ENCODE data around the gene PSMD12. TPM values are rescaled to one million over a fixed set of nuclear protein-coding genes. Genes with fewer than 3 reads are reported as not detected.

The PSMD12 gene
- total RNA-seq (2021; fragmentation: NEBNext Ultra II Directional; extraction: Animal tissue kit (Norgen Biotek cat#: 25700)), result 10 to 100 TPM; 62.3 to 74.4 (median 73.2) TPM
- long read RNA-seq, full-length matches to known transcripts, result 69 of 89 reads
- long read RNA-seq, partial matches to known transcripts, result 14 of 89 reads
- long read RNA-seq, other reads (novel, unspliced or antisense), result 6 of 89 reads

GRCh38 chr17:67366193-67367157 is at the start of gene PSMD12:
Gene PSMD12, minus strand, starts transcription at chr17:67366577. Its CDS starts 58 bp downstream, at chr17:67366519.
- Mint-ChIP-seq H3K4me3 (peak within 1 kb of the TSS; percentile 97), H3K27me3 (ENCODE audit: insufficient read depth) (no peaks in the 10 kb centered on the region), H3K9me3 (no peaks in the 10 kb centered on the region), H3K4me1 (ENCODE audit: low read depth) (peaks cover 60% of the 10 kb centered on the region), H3K36me3 (ENCODE audit: low read depth) (peaks cover 27% of the 10 kb centered on the region), H3K27ac (peak within 1 kb of the TSS; percentile 95)
- peak; percentile 27; the same call in 1 of the 2 replicates for TF ChIP-seq CTCF (IDR thresholded peaks at IDR 0.05)
- peak; percentile 85 for DNase-seq

GRCh38 chr17:67415291-67415690 is 48.9 kb upstream of the PSMD12 start:
- Mint-ChIP-seq H3K4me1 (ENCODE audit: low read depth) (peaks cover 6% of the 10 kb centered on the region), H3K9me3 (peaks cover 6% of the 10 kb centered on the region; the same call in 1 of the 2 replicates), H3K4me3 (no peak overlapping the region), H3K27me3 (ENCODE audit: insufficient read depth) (peaks cover 2% of the 10 kb centered on the region; the same call in 1 of the 2 replicates), H3K27ac (no peak overlapping the region), H3K36me3 (ENCODE audit: low read depth) (peaks cover 9% of the 10 kb centered on the region; the same call in 1 of the 2 replicates)
- no peak for DNase-seq
- TF ChIP-seq CTCF (IDR thresholded peaks at IDR 0.05), result no peak

GRCh38 chr17:67414559-67414958 is 48.2 kb upstream of the PSMD12 start:
- Mint-ChIP-seq H3K27me3 (ENCODE audit: insufficient read depth) (peaks cover 2% of the 10 kb centered on the region; the same call in 1 of the 2 replicates), H3K9me3 (peaks cover 6% of the 10 kb centered on the region; the same call in 1 of the 2 replicates), H3K4me1 (ENCODE audit: low read depth) (peaks cover 6% of the 10 kb centered on the region)

GRCh38 chr17:67414130-67414529 is 47.8 kb upstream of the PSMD12 start:
- Mint-ChIP-seq H3K27me3 (ENCODE audit: insufficient read depth) (peaks cover 2% of the 10 kb centered on the region; the same call in 1 of the 2 replicates), H3K27ac (no peak overlapping the region), H3K9me3 (peaks cover 6% of the 10 kb centered on the region; the same call in 1 of the 2 replicates), H3K4me3 (no peak overlapping the region), H3K4me1 (ENCODE audit: low read depth) (peaks cover 6% of the 10 kb centered on the region), H3K36me3 (ENCODE audit: low read depth) (peaks cover 9% of the 10 kb centered on the region; the same call in 1 of the 2 replicates)
- no peak for TF ChIP-seq CTCF (IDR thresholded peaks at IDR 0.05)
- no peak for DNase-seq

More at GRCh38 chr17:67414559-67414958, 48.2 kb upstream of the PSMD12 start:
- H3K4me3 Mint-ChIP-seq, result no peak overlapping the region
- DNase-seq, result no peak
- no peak overlapping the region for H3K27ac Mint-ChIP-seq
- H3K36me3 Mint-ChIP-seq (ENCODE audit: low read depth), result peaks cover 9% of the 10 kb centered on the region; the same call in 1 of the 2 replicates
- TF ChIP-seq CTCF (IDR thresholded peaks at IDR 0.05), result no peak

- DNase-seq, result no peak
- Mint-ChIP-seq H3K4me1 (ENCODE audit: low read depth) (peaks cover 9% of the 10 kb centered on the region), H3K27me3 (ENCODE audit: insufficient read depth) (peaks cover 2% of the 10 kb centered on the region; the same call in 1 of the 2 replicates), H3K9me3 (peaks cover 10% of the 10 kb centered on the region; the same call in 1 of the 2 replicates), H3K27ac (no peak overlapping the region), H3K4me3 (no peak overlapping the region), H3K36me3 (ENCODE audit: low read depth) (peaks cover 9% of the 10 kb centered on the region; the same call in 1 of the 2 replicates)
- TF ChIP-seq CTCF (IDR thresholded peaks at IDR 0.05), result no peak
Observed at GRCh38 chr17:67413388-67413787, 47.0 kb upstream of the PSMD12 start.
